K562 (cell line): ENCODE measurements around the gene TBL1X. TPM values are rescaled to one million over a fixed set of nuclear protein-coding genes. Genes with fewer than 3 reads are reported as not detected.
A peak's percentile ranks its signal among the peaks of the same experiment; 100 is the strongest.

Experiments
- ELF2 ChIP-seq: fragments of 250-450 bp; sonication (Bioruptor Pico); IDR thresholded peaks from 2 replicates; pipeline ENCODE4 v1.5.0; 2021; ENCODE audit warnings: mild to moderate bottlenecking
- EP300 ChIP-seq: IDR thresholded peaks from 2 replicates; pipeline ENCODE4 v1.6.1; 2012; ENCODE audit warnings: low read length, improper control_type of control experiment
- FOXM1 ChIP-seq, 2 experiments: fragments of 450-650 bp in 1 of 2; sonication (generic) in 1 of 2; formaldehyde crosslinking in 1 of 2; IDR thresholded peaks; 2 replicates each; pipeline versions ENCODE4 v1.6.1 to v1.9.0; 2017 to 2022; ENCODE audit warnings: low read depth in 2 of 2, mild to moderate bottlenecking in 2 of 2, missing genetic modification reagents in 1 of 2, moderate library complexity in 1 of 2
- GABPB1 ChIP-seq: sonication (generic); formaldehyde crosslinking; IDR thresholded peaks from 2 replicates; pipeline ENCODE4 v1.8.0; 2022; ENCODE audit warnings: mild to moderate bottlenecking, missing genetic modification reagents
- HIVEP1 ChIP-seq: fragments of 250-450 bp; sonication (Bioruptor Pico); IDR thresholded peaks from 2 replicates; pipeline ENCODE4 v1.4.0; 2020; ENCODE audit warnings: mild to moderate bottlenecking
- HNRNPH1 ChIP-seq: fragments of 200-400 bp; formaldehyde crosslinking; optimal IDR thresholded peaks from 2 replicates; pipeline ENCODE3; 2017; ENCODE audit warnings: low read depth, mild to moderate bottlenecking, low read length, moderate library complexity
- KLF1 ChIP-seq: fragments of 450-650 bp; IDR thresholded peaks from 2 replicates; pipeline ENCODE4 v1.6.1; 2016; ENCODE audit warnings: missing genetic modification characterization, missing compliant biosample characterization
- MGA ChIP-seq: fragments of 450-650 bp; IDR thresholded peaks from 2 replicates; pipeline ENCODE4 v1.6.1; 2016; ENCODE audit warnings: mild to moderate bottlenecking, moderate library complexity
- POLR2G ChIP-seq: fragments of 200-400 bp; formaldehyde crosslinking; IDR thresholded peaks from 2 replicates; pipeline ENCODE4 v1.6.1; 2017; ENCODE audit warnings: low read depth, mild to moderate bottlenecking, antibody characterized with exemption, low read length, moderate library complexity
- PTBP1 ChIP-seq: fragments of 200-400 bp; formaldehyde crosslinking; IDR thresholded peaks from 2 replicates; pipeline ENCODE4 v1.6.1; 2017; ENCODE audit warnings: low read depth, low read length
- ZNF124 ChIP-seq: sonication (generic); formaldehyde crosslinking; IDR thresholded peaks from 2 replicates; pipeline ENCODE4 v1.8.1; 2022; ENCODE audit warnings: missing genetic modification reagents
- ZNF280A ChIP-seq: fragments of 450-650 bp; IDR thresholded peaks from 2 replicates; pipeline ENCODE4 v1.6.1; 2018; ENCODE audit warnings: mild to moderate bottlenecking, low read depth; ENCODE audit not compliant: partially characterized antibody
- ZNF280B ChIP-seq: fragments of 250-450 bp; sonication (Bioruptor Pico); IDR thresholded peaks from 2 replicates; pipeline ENCODE4 v1.5.1; 2021; ENCODE audit warnings: mild to moderate bottlenecking
- ZNF57 ChIP-seq: fragments of 450-650 bp; formaldehyde crosslinking; IDR thresholded peaks from 2 replicates; pipeline ENCODE4 v1.4.0; 2020; ENCODE audit warnings: mild to moderate bottlenecking, moderate library complexity
- polyA plus RNA-seq, 8 experiments: library from polyadenylated mRNA; depleted of rRNA in 4 of 8; stranded (reverse) in 5 of 8; unstranded in 3 of 8; fragments of >200 nt; fragmentation: Nextera tagmentation in 2 of 8; fragmentation: Illumina TruSeq in 1 of 8; extraction: Ambion mirVana in 2 of 8; extraction: Trizol in 1 of 8; gene quantifications; 2 replicates each; pipeline versions ENCODE4 v1.2.1 to v1.2.3, GENCODE V29; 2011 to 2014; ENCODE audit warnings: inconsistent platforms in 1 of 8, missing spikeins in 1 of 8
- total RNA-seq, 7 experiments: library from RNA; depleted of rRNA in 6 of 7; stranded (reverse); fragments of >200 nt in 6 of 7; fragmentation: Illumina TruSeq in 2 of 7; extraction: Trizol in 2 of 7; gene quantifications; 2 replicates each; pipeline versions ENCODE4 v1.2.1 to v1.2.3, GENCODE V29; 2011 to 2021; ENCODE audit warnings: low replicate concordance in 1 of 7

The TBL1X gene
- total and polyA plus RNA-seq, 9 of the 15 experiments (the other 6 are each of a cell fraction or from before 2014, with no cell fraction given): 6.0 to 49.6 (median 19.7) TPM

- TF ChIP-seq ZNF280B (CRISPR knock-in tag): no peak
- no peak for TF ChIP-seq PTBP1
- TF ChIP-seq HNRNPH1: no peak
- no peak for TF ChIP-seq POLR2G
- no peak for TF ChIP-seq ZNF280A
- no peak for TF ChIP-seq KLF1 (tag)
- TF ChIP-seq GABPB1: 0 out of 2 replicates have a peak, but pooled peaks have one; percentile 32
- no peak for TF ChIP-seq ZNF57
- TF ChIP-seq MGA: no peak; the same call in 1 of the 2 replicates
- TF ChIP-seq ZNF124 (CRISPR knock-in tag): no peak
- TF ChIP-seq FOXM1 (IDR thresholded peaks at IDR 0.05; ENCODE audit: low read depth): peak; percentile 60
- no peak for TF ChIP-seq FOXM1 (CRISPR knock-in tag; IDR thresholded peaks at IDR 0.05; ENCODE audit: low read depth)
- TF ChIP-seq ELF2 (CRISPR knock-in tag): no peak
- TF ChIP-seq HIVEP1 (CRISPR knock-in tag): no peak
- TF ChIP-seq EP300: peak; percentile 80; the same call in 1 of the 2 replicates
Measured at GRCh38 chrX:9515973-9516538, 51.2 kb downstream of the TBL1X start (continued).
